ENCODE measurements around the gene VSX1.
A peak's percentile ranks its signal among the peaks of the same experiment; 100 is the strongest.

The VSX1 gene

DNA sequence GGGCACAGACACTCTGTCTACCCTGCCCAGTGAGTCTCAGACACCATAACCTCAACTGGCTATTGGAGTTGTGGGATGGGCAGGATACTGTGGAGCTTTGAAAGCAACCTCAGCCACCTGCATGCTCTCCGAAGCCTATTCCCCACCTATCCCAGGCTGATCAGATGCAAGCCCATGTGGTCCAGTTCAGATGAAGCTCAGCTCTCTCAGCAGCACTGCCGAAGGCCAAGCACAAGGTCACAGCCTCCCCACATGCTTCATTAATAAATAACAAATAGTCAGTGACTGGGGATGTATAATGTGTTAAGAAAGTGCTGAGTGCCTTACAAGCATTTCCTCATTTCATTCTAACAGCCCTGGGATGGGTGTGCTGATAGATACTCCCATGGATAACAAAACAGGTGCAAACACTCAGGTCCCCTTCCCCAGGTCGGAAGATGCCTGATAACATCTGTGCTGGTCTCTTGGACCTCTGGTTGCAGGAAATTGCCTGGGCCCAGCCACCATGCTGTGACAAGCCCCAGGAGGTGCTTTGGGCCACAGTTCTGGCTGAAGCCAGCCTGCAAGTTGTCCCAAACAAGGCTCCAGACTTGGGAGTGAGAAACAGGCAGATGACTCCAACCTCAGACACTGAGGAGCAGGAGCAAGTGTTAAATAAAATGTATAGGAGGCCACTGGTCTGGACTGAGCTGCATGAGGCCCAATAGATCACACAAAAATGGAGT lies 27.7 kb downstream of the VSX1 start:
- Histone ChIP-seq H3K9ac (ENCODE audit: low read length in 5 of 5) (peak overlapping the region in 3 of 5 donors; percentile 31 to 66 (median 64)), H3K27ac (ENCODE audit: low read depth, low read length) (peak overlapping the region; percentile 92), H3K4me1 (ENCODE audit: control insufficient read depth in 5 of 5, insufficient read depth in 5 of 5, low read length in 5 of 5) (peaks cover 17 to 84% (median 74%) of the 10 kb centered on the region in 5 donors)

DNA sequence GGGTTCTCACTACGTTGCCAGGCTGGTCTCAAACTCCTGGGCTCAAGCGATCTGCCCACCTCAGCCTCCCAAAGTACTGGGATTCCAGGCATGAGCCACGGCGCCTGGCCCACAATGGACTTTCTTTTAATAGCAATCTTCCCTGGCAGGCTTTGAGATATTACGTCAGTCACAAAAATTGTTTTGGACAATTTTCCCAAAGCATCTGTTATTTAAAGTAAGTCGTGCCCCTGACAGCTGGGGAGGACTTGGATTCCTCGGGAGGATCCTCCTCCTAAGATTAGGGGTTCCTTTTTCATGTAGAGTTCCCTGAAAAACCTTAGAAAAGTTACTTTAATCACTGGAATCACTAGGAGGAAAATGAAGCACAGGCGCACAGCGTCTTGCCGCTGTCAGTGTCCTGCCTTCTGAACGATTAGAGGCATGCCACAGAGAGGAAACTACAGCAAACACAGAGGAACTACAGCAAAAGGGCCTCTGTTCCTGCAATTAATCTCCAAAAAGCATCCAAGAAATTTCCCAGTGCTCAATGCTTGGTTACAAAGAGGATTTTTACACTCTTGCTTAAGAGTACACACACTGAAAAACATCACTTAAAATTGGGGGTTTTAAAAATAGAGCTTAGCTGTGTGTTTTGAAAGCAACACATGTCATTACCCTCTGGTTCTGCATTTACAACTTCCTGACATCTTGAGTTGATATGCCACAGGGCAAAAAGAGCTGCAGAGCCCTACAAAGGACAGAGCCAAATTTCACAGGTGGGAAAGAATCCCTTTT lies 28.5 kb downstream of the VSX1 start:
- H3K4me1 ChIP-seq (ENCODE audit: control insufficient read depth in 5 of 5, insufficient read depth in 5 of 5, low read length in 5 of 5): peaks cover 17 to 80% (median 66%) of the 10 kb centered on the region in 5 donors
- H3K9ac ChIP-seq (ENCODE audit: low read length in 5 of 5): peak overlapping the region; percentile 6 to 73 (median 64)
- no peaks in the 10 kb centered on the region for H3K9me3 ChIP-seq (ENCODE audit: control insufficient read depth in 5 of 5, low read length in 5 of 5)
- peak overlapping the region; percentile 92 for H3K27ac ChIP-seq (ENCODE audit: low read depth, low read length)
- peaks cover 0 to under 1% (median 0%) of the 10 kb centered on the region in 5 donors for H3K27me3 ChIP-seq (ENCODE audit: control insufficient read depth in 5 of 5, insufficient read depth in 4 of 5, low read length in 5 of 5)
- H3K36me3 ChIP-seq (ENCODE audit: control insufficient read depth in 5 of 5, insufficient read depth in 5 of 5, low read length in 5 of 5): no peaks in the 10 kb centered on the region
- peak overlapping the region in 3 of 5 donors; percentile 26 to 42 (median 39) for H3K4me3 ChIP-seq (ENCODE audit: low read depth in 1 of 5, low read length in 5 of 5)

More for the DNA sequence above, 27.7 kb downstream of the VSX1 start:
- Histone ChIP-seq H3K9me3 (ENCODE audit: control insufficient read depth in 5 of 5, low read length in 5 of 5) (no peaks in the 10 kb centered on the region), H3K36me3 (ENCODE audit: control insufficient read depth in 5 of 5, insufficient read depth in 5 of 5, low read length in 5 of 5) (no peaks in the 10 kb centered on the region), H3K27me3 (ENCODE audit: control insufficient read depth in 5 of 5, insufficient read depth in 4 of 5, low read length in 5 of 5) (peaks cover 0 to 4% (median 0%) of the 10 kb centered on the region in 5 donors), H3K4me3 (ENCODE audit: low read depth in 1 of 5, low read length in 5 of 5) (peak overlapping the region in 3 of 5 donors; percentile 10 to 42 (median 39))

DNA sequence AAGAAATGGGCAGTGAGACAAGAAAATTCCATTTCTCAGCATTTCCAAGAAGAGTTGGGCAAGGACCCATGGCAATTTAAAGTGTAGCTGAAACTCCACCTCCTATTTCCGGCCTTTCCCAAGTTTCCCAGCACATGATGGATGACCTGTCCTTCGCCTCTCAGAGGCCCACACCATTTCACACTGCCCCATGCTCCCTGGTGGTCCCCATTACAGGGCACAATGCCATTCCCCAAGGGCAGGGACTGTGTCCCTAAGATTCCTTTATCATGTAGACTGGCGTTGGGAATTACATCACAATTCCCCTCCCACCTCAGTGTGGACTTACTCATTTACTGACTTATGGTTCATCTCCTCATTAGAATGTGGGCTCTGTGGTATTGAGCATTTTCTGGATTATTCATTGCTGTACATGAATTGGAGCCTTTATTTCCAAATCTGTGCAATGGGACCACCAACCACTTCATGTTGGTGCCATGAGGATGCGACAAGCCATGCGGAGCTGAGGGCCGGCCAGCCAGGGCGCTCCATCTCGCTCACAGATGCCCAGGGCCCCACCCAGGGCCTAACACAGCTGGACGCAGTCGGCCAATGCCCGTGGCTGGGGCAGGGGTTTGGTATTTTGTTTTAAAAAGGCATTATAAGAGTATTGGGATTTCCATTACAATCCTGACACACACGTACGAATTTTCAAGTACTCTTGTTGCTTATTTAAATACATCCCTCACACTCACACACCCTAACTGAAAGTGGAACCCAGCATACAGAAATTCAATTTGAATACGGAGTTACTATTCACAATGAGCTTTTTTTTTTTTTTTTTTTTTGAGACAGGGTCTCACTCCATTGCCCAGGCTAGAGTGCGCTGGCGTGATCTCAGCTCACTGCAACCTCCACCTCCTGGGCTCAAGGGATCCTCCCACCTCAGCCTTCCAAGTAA lies 29.4 kb downstream of the VSX1 start:
- Histone ChIP-seq H3K4me3 (ENCODE audit: low read depth in 1 of 5, low read length in 5 of 5) (no peak overlapping the region), H3K9ac (ENCODE audit: low read length in 5 of 5) (peak overlapping the region in 2 of 5 donors; percentile 0 to 22), H3K27me3 (ENCODE audit: control insufficient read depth in 5 of 5, insufficient read depth in 4 of 5, low read length in 5 of 5) (no peaks in the 10 kb centered on the region), H3K9me3 (ENCODE audit: control insufficient read depth in 5 of 5, low read length in 5 of 5) (no peaks in the 10 kb centered on the region), H3K36me3 (ENCODE audit: control insufficient read depth in 5 of 5, insufficient read depth in 5 of 5, low read length in 5 of 5) (peaks cover 0 to 6% (median 3%) of the 10 kb centered on the region in 5 donors), H3K27ac (ENCODE audit: low read depth, low read length) (peak overlapping the region; percentile 92), H3K4me1 (ENCODE audit: control insufficient read depth in 5 of 5, insufficient read depth in 5 of 5, low read length in 5 of 5) (peaks cover 17 to 74% (median 59%) of the 10 kb centered on the region in 5 donors)

DNA sequence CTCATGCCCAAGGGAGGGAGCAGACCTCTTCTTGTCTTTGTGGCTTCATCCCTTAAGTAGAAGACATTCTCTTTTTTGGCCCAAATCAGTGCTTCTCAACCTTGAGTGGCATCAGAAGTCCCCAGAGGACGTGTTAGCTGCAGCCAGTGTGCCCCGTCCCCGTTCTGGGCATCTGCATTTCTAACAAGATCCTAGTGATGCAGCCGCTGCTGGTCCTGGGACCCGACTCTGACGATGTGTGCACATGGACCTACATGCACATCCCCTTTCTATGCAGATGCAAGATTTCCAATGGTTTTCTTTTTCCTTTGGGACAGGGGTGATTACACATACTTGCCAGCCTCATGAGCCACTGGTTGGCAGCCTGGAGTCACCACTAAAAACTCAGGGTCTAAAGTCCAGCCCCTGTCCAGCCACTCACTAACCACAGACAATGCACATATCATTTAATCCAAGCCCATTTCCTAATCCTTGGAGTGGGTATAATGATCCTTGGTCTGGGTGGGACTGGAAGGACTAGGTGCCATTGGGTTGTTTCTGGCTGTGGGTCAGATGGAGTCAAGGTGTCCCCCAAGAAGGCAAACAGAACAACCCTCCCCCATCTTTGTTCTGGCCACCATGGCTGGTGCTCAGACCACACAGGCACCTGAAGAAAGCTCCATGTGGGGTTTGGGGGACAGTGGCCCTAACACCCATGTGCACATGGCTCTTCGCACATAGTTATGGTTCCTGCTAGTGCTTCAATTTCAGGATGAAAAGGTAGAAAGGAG lies 30.4 kb downstream of the VSX1 start:
- no peak overlapping the region for H3K4me3 ChIP-seq (ENCODE audit: low read depth in 1 of 5, low read length in 5 of 5)
- H3K9ac ChIP-seq (ENCODE audit: low read length in 5 of 5): no peak overlapping the region
- peaks cover 17 to 65% (median 51%) of the 10 kb centered on the region in 5 donors for H3K4me1 ChIP-seq (ENCODE audit: control insufficient read depth in 5 of 5, insufficient read depth in 5 of 5, low read length in 5 of 5)
- H3K9me3 ChIP-seq (ENCODE audit: control insufficient read depth in 5 of 5, low read length in 5 of 5): no peaks in the 10 kb centered on the region
- H3K27ac ChIP-seq (ENCODE audit: low read depth, low read length): peak overlapping the region; percentile 27
- H3K36me3 ChIP-seq (ENCODE audit: control insufficient read depth in 5 of 5, insufficient read depth in 5 of 5, low read length in 5 of 5): peaks cover 0 to 16% (median 12%) of the 10 kb centered on the region in 5 donors
- no peaks in the 10 kb centered on the region for H3K27me3 ChIP-seq (ENCODE audit: control insufficient read depth in 5 of 5, insufficient read depth in 4 of 5, low read length in 5 of 5)

DNA sequence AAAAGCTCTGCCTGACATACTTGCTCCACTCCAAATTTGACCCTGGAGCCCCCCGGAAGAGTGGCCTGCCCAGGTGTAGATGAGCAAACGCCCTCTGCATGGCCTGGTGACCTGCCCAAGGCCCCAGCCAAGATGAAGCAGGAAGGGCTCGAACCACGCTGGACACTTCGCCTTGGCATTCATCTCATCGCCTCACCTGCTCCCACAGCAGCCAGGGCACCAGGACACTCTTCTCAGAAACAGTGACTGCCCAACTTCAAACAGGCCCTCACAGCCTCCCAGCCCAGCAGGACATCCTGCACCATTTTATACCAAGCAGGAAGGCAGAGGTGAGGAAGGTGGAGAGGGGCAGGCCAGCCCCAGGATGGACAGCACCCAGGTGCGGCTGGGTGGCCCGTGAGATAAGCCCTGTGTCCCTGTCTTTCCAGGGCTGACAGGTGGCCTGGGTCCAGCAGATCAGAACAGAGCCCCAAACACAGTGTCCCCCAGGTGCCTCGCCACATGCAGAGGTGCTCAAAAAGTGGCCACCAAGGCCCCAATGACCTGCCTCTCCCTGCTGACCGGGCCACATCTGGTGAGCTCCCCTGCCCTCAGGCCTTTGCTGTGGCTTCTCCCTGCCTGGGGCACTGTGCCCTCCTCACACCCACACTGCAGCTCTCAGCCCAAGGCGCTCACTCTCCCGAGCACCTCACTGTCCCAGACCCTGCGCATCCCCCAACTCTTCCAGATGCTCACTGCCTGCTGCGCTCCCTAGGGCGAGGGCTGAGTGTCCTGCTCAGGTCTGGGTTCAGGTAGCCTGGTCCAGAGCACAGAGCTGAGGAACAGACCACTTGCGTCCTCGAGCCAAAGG lies 31.2 kb downstream of the VSX1 start:
- Histone ChIP-seq H3K9me3 (ENCODE audit: control insufficient read depth in 5 of 5, low read length in 5 of 5) (no peaks in the 10 kb centered on the region), H3K4me3 (ENCODE audit: low read depth in 1 of 5, low read length in 5 of 5) (no peak overlapping the region), H3K4me1 (ENCODE audit: control insufficient read depth in 5 of 5, insufficient read depth in 5 of 5, low read length in 5 of 5) (peaks cover 15 to 57% (median 42%) of the 10 kb centered on the region in 5 donors), H3K9ac (ENCODE audit: low read length in 5 of 5) (peak overlapping the region in 1 of 5 donors; percentile 28), H3K27me3 (ENCODE audit: control insufficient read depth in 5 of 5, insufficient read depth in 4 of 5, low read length in 5 of 5) (no peaks in the 10 kb centered on the region), H3K36me3 (ENCODE audit: control insufficient read depth in 5 of 5, insufficient read depth in 5 of 5, low read length in 5 of 5) (peaks cover 0 to 22% (median 17%) of the 10 kb centered on the region in 5 donors), H3K27ac (ENCODE audit: low read depth, low read length) (no peak overlapping the region)

- peaks cover 0 to 26% (median 17%) of the 10 kb centered on the region in 5 donors for H3K36me3 ChIP-seq (ENCODE audit: control insufficient read depth in 5 of 5, insufficient read depth in 5 of 5, low read length in 5 of 5)
- no peak overlapping the region for H3K9ac ChIP-seq (ENCODE audit: low read length in 5 of 5)
- H3K27me3 ChIP-seq (ENCODE audit: control insufficient read depth in 5 of 5, insufficient read depth in 4 of 5, low read length in 5 of 5): no peaks in the 10 kb centered on the region
- H3K4me1 ChIP-seq (ENCODE audit: control insufficient read depth in 5 of 5, insufficient read depth in 5 of 5, low read length in 5 of 5): peaks cover 17 to 57% (median 46%) of the 10 kb centered on the region in 5 donors
- no peaks in the 10 kb centered on the region for H3K9me3 ChIP-seq (ENCODE audit: control insufficient read depth in 5 of 5, low read length in 5 of 5)
- no peak overlapping the region for H3K27ac ChIP-seq (ENCODE audit: low read depth, low read length)
- H3K4me3 ChIP-seq (ENCODE audit: low read depth in 1 of 5, low read length in 5 of 5): no peak overlapping the region
These were observed 31.9 kb downstream of the VSX1 start for GRCh38 chr20:25050082-25050481.

DNA sequence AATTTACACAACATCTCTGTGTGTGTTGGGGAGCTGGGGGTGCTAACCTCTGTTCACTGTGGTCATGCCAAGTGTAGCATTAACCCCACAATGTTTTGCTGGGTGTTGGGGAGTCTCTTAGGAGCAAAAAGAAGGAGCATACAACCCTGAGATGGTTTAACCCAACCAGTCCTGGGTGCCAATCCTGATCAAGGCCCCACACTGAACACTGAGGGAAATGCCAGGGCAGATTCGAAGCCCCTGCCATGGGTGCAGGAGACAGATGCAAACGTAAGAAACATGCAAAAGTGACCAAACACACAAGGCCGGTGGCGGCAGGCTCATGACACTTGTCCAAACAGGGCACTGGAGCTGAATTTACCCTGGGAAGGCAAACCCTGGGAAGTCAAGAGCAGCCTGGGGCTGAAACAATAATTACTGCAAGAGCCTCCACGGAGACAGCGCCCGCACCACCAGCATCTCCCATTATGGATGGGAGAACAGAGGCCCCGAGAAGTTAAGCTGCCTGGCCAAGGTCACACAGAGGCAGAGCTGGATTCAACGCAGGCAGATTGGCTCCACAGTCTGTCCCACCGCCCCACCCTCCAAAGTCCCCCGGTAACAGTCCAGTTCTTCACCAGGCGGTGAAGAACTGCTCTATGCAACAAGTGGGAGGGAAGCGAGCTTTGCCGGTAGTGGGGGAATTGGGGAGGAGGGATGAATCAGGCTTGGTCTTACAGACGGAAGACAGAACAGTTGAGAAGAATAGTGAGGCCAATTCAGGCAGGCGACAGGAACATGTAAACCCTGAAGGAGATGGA lies 32.5 kb downstream of the VSX1 start:
- H3K4me1 ChIP-seq (ENCODE audit: control insufficient read depth in 5 of 5, insufficient read depth in 5 of 5, low read length in 5 of 5): peaks cover 19 to 57% (median 48%) of the 10 kb centered on the region in 5 donors
- H3K9me3 ChIP-seq (ENCODE audit: control insufficient read depth in 5 of 5, low read length in 5 of 5): no peaks in the 10 kb centered on the region
- no peak overlapping the region for H3K4me3 ChIP-seq (ENCODE audit: low read depth in 1 of 5, low read length in 5 of 5)
- H3K27me3 ChIP-seq (ENCODE audit: control insufficient read depth in 5 of 5, insufficient read depth in 4 of 5, low read length in 5 of 5): no peaks in the 10 kb centered on the region
- no peak overlapping the region for H3K27ac ChIP-seq (ENCODE audit: low read depth, low read length)
- peaks cover 0 to 26% (median 17%) of the 10 kb centered on the region in 5 donors for H3K36me3 ChIP-seq (ENCODE audit: control insufficient read depth in 5 of 5, insufficient read depth in 5 of 5, low read length in 5 of 5)
- H3K9ac ChIP-seq (ENCODE audit: low read length in 5 of 5): no peak overlapping the region

DNA sequence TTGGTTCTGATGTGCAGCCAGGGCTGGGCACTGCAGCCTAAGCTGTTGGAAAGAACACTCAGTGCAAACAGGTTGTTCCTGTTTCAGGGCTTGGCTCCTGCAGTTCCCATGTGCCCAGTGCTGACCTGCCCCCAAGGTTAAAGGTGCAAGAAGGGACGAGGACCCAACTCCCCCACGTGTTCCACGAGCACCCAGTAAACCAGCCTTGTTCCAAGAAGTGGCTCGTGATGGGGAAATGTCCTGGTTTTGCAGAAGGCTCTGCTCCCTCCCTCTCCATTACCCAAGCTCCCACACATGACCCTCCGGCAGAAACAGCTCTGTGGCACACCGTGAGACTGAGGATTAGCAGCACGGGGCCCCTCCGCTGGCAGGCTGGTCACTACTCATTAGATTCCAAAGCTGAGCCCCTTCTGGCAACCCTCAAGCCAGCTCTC lies 33.4 kb downstream of the VSX1 start:
- Histone ChIP-seq H3K9me3 (ENCODE audit: control insufficient read depth in 5 of 5, low read length in 5 of 5) (no peaks in the 10 kb centered on the region), H3K27me3 (ENCODE audit: control insufficient read depth in 5 of 5, insufficient read depth in 4 of 5, low read length in 5 of 5) (no peaks in the 10 kb centered on the region), H3K4me3 (ENCODE audit: low read depth in 1 of 5, low read length in 5 of 5) (no peak overlapping the region), H3K4me1 (ENCODE audit: control insufficient read depth in 5 of 5, insufficient read depth in 5 of 5, low read length in 5 of 5) (peaks cover 15 to 57% (median 47%) of the 10 kb centered on the region in 5 donors), H3K9ac (ENCODE audit: low read length in 5 of 5) (no peak overlapping the region), H3K27ac (ENCODE audit: low read depth, low read length) (no peak overlapping the region), H3K36me3 (ENCODE audit: control insufficient read depth in 5 of 5, insufficient read depth in 5 of 5, low read length in 5 of 5) (peaks cover 0 to 26% (median 17%) of the 10 kb centered on the region in 5 donors)
